Stimulated activated CD4-positive, alpha-beta T cell treated with anti-CD3 and anti-CD28 coated beads, TNF-alpha, amount 100 ng/mL, for 1 hour (primary cell): ENCODE data around the gene TMC5.
"Not testable (repeated sequence)": the region's sequence is repeated elsewhere in the genome, so short reads cannot be mapped to it uniquely, and the experiment has no call there.

Experiments used
- DNase-seq, 3 donors: peaks; one replicate each; pipeline ENCODE4 v3.0.0-alpha.2; 2020; ENCODE audit warnings: low read depth in 3 of 3, low spot score in 1 of 3

Gene TMC5

GRCh38 chr16:19540241-19540970 lies 122.7 kb downstream of the TMC5 start:
- DNase-seq: no peak

- DNase-seq: no peak
These were observed 124.6 kb downstream of the TMC5 start for GRCh38 chr16:19542138-19542821.

GRCh38 chr16:19543278-19543996 lies 125.8 kb downstream of the TMC5 start:
- DNase-seq: not testable (repeated sequence)

GRCh38 chr16:19548144-19548543 lies 130.5 kb downstream of the TMC5 start:
- no peak for DNase-seq
